Measurements from ENCODE around the gene CEACAM8.
"Not testable (repeated sequence)": the region's sequence is repeated elsewhere in the genome, so short reads cannot be mapped to it uniquely, and the experiment has no call there.

Gene CEACAM8

DNA sequence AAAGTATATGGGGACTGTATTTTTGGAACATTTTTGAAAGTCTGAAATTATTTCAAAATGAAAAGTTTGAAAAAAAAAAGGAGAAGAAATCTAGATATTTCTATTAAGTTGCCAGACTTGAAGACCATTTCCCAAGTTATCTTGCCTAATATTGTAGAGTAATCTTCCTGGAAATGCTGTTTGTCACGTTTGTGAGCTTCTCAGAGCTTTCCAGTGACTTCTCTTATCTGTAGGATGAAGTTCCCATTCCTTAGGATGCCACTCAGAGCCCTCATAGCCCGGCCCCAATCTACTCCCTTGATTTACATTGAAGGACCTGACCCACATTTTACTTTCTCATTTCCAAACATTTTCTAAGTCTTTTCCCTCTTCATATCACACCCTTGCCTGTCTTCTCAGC is 23.6 kb downstream of the CEACAM8 start:
- DNase-seq = no peak

DNA sequence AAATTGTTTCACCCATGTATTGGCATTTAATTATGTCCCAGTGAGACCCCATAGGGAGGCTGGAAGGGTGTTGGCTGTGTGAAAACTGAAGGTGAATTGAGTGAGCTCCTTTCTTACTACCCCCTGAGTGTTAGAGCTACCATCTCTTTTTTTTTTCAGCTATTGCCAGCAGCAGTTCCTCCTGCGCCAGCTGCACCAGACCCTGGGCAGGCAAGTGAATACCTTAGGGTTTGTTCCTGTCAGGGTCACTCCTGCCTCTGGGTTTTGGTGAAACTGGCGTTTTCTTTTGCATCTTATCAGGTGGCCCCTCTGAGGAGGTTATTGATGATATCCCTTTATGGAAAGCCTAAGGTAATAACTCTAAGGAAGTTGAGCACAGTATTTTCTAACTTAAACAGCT is 25.5 kb downstream of the CEACAM8 start:
- no peak for DNase-seq

DNA sequence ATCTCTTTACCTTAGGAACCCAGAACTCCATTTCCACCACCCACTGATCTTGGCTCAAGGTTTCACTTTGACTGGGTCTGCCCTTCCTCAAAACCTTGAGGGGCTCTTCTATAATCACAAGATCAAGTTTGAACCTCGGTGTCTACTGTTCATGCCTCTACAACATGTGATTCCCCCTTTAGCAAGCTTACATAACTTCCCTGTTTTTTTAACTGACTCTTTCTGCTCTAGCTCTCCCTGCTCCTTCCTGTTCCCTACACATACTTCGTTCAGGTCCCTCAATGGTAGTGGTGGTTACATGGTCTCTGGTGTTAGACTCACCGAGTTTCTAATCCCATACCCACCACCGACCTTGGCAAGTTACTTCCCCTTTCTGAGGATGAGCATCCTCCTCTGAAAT is 26.7 kb downstream of the CEACAM8 start:
- no peak for DNase-seq

DNA sequence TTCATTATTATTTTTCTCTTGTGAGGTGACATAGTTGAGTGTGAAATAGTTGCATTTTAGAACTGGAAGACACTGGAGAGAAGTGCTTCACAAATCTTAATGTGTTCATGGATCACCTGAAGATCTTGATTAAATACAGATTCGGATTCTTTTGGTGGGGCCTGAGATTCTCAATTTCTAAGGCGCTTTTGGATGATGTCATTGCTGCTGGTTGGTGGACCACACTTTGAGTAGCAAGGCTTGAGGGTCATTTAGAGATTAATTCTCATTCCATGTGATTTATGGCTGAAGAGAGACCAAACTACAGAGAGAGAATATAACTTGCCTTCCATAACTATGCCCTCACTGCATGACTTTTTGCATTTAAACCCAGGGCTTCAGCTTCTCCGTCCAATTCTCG is 27.2 kb downstream of the CEACAM8 start:
- no peak for DNase-seq

DNA sequence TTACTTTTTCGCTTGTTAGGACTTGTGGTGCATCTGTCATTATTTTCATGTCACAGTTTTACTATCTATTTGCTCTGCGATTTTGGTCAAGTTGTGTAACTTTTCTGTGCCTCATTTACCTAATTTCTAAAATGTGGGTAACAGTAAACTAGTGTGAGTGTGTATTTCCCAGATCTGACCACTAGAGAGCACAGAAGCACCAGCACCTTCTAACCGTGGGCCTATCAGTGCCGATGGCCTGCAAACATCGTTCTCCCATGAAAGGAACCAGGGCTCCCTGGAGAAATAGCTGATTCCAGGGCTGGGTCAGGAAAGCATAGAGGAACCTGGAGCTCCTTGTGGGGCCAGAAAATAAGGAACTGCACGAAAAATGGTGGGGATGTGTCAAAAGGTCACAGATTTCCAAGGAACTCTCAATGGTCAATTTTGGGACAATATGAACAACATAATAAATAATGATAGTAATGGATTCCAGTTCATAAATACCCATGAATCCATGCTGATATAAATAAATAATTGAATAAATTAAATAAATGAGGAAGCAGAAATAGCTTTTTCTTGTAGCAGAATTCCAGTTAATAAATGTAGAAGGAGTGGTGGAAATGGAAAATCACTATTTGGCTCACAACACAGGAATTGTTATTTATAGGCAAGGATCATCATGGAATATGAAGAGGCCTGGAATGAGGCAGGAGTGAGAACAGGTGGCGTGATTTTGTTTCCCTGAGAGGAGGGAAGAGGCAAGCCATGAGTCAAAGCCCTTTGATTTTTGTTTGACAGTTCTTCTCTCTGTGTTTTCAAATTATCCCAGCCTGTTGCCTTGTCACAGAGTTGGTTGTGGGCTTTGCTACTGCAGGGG is 31.1 kb downstream of the CEACAM8 start:
- peak in 1 of 5 experiments; percentile 43 for DNase-seq

DNA sequence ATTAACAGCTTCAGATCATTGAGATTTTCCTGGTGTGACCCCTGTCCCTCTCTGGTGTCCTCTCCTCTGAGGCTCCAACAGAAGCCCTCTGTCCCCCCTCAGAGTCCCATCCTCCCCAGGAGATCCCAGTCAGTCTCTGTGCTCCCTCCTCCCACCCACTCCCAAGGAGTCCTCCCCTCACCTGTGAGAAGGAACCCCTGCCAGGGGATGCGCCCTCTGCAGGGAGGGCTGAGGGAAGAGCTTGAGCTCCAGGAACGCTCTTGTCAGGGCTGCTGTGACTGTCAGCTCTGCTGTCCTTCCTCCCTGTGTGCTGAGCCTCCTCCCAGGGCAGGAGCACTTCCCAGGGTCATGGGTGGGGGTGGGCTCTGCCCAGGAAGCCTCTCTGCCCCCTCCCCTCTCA is 33.2 kb downstream of the CEACAM8 start:
- no peak for DNase-seq

DNA sequence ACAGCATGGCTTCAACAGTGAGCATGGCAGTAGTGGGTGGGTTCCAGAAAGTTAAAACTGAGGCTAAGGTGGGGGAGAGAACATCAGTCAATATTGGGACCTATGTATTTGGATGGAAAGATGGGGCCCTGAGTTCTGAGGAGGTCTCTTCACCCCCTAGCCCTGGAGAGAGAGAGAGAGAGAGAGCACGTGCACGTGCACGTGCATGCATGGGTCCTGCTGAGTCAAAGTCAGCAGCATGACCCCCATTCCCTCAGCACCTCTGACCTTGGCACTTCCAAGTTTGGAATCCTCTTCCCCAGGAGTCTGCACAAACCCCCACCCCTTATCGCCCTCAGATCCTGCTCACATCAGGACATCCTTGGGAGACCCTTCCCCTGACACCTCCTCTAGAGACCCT is 34.0 kb downstream of the CEACAM8 start:
- no peak for DNase-seq

DNA sequence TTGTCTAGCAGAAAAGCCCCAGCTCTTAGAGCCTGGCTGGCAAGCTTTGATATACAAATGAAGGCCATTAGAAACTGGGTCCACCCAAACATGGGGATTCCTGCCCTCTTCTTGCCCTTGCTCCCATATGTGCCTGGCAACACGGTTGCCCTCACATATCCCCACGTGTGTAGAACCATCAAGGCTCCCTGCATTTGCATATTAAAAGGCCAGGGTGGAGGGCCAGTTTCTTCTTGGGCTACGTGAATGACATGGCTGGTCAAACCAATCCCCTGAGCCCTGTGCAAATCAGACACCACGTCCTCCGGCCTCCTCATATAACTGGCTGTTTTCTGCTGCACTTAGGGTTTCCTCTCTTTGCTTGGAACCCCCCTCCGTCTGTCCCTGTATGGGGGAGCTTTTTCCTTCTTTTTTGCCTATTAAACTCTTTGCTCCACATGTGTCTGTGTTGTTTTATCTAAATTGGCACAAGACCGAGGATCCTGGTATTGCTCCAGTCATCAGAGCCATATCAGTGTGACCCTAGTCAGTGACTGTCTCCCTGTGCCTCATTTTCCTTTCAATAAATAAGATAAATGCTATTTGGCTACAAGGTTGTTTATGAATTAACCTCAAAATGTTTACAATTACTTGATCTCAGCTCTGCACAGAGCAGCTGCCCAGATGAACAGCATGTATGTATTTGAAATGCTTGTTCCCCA is 36.1 kb downstream of the CEACAM8 start:
- DNase-seq = no peak

DNA sequence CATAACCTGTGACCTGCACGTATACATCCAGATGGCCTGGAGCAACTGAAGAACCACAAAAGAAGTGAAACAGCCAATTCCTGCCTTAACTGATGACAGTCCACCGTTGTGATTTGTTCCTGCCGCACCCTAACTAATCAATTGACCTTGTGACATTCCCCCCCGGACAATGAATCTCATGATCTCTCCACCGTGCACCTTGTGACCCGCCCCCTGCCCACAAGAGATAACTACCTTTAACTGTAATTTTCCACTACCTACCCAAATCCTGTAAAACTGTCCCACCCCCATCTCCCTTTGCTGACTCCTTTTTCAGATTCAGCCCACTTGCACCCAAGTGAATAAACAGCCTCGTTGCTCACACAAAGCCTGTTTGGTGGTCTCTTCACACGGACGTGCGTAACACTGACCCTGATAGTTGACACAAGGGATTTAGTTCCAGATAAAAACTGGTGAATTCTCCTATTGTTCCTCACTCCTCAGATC is 37.3 kb downstream of the CEACAM8 start:
- DNase-seq = not testable (repeated sequence)

DNA sequence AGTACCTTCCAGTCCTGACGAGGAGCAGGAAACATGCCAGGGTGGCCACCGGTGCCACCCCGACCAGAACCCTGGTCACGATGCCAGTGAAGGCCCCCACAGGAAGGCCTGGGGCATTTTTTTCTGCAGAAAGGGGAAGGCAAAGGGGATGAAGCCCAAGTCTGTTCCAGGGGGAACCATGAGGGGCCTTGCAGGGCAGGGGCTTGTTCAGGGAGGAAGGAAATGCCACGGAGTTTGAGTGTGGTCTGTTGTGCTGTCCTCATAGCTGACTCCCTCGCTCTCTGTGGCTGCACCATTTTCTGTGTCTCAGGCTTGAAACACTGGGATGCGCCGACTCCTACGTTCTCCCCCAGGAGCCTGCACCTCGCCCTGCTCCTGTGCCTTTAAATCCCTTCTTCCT is 38.9 kb downstream of the CEACAM8 start:
- DNase-seq = no peak

DNA sequence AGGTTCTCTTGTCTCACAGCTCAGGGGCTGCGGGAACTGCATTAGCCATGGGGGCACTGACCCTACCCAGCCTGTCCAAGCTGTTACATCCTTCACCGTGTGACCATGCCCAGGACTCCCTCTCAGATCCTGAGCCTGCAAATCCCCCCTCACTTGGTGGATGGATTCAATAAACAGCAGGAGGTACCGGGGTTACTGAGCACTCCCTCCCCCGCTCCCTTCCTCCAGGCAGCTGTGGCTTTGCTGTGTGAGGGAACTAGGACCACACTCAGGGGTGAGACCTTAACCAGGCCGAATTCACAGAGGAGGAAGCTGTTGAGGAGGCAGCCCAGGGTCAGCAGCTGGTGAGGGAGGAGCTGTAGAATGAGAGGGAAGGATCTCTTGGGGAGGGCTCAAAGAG is 39.4 kb downstream of the CEACAM8 start:
- no peak for DNase-seq

DNA sequence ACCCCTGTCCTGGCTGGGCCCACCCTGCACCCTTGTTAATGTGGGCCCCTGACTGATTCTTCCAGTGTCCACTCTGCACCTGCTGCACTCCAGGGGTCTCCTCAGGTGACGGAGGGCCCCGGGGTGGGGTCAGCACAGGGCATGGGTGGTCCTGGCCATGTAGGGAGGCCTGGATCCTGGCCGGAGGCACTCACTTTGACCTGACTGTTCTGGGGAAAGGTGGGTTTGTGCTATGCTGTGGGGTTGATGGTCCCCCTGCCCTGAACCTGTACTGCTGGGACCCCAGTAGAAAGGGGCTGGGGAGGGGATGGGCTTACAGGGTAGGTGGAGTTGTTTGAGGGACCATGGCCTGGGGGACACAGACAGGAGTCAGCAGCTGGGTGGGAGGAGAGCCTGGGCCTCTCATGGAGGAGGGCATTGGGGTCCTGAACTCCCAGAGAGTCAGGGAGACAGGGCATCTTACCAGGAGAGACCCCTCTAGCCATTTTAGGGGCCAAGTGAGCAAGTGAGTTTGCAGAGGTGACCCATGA is 40.6 kb downstream of the CEACAM8 start:
- no peak for DNase-seq

DNA sequence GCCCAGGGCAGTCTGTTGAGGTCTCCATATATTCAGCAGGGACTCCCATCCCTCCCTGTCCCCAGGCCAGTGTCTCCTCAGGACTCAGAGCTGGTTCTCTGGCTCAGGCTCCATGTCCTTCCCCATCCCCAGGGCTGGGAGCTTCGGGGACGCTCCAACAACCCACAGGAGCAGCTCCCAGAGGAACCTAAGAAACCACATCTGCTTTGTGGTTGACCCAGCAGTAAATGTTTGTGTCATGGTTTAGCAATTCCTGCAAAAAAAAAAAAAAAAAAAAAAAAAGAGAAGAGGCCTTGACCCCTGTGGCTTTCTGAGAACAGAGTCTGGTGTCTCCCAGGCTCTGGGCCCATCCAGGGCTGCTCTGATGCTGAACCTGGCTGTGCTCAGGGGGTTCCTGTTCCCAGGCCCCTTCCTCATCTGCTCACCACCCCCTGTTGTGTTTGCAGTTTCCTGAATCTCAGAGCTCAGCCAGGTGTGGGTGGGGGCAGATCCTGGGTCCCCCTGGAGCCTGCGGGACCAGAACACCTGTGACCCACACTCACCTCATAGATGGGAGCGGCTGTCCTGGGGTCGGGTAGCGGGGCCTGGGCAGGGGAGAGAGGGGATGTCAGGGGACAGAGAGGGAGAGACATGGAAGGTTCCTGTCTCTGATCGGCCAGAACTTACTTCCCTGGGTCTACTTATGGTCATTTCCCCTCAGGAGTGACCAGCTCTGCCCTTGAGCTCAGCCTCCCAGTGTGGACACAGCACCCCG is 41.3 kb downstream of the CEACAM8 start:
- no peak for DNase-seq

DNA sequence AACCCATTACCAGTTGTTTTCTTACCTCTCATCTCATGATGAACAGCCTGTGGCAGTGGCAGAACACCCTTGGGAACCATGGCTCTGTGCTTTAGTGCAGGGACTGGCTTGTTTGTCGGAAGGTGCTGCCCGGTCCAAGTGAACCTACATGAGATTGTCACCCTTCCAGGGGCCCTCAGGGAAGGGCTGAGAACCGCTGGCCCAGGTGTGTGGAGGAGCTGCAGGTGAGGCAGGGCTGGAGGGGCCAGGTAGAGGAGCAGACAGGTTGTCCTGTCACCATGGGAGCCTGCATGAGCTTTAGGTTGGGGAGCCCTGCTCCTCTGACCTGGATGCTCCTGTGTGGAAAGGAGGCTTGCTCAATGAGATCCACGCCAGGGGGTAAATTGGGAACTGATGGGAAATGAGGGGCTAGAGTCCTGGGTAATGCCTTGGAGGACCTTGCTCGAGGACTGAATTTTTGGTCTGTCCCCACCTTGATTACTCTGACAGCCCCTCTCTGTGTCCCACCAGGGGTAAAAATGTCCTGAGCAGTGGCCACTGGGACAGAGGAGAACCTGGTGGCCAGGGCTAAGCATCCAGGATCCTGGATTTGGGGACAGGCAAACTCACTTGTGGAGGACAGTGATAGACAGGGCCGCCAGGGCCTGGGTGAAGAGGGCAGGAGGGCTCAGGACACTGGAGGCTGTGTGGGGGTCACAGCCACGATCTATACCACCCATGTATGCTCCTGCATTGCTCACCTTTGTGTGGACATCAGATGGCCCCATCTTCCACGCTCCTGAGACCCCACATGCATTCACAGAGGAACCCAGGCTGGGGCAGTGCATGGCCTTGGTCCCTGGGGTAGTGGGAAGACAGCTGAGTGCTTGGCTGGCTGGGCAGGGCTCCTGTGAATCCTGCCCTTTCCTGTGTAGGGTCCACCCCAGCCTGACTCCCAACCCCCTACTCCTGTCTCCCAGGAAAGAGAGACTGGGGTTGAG is 42.3 kb downstream of the CEACAM8 start:
- DNase-seq = no peak

DNA sequence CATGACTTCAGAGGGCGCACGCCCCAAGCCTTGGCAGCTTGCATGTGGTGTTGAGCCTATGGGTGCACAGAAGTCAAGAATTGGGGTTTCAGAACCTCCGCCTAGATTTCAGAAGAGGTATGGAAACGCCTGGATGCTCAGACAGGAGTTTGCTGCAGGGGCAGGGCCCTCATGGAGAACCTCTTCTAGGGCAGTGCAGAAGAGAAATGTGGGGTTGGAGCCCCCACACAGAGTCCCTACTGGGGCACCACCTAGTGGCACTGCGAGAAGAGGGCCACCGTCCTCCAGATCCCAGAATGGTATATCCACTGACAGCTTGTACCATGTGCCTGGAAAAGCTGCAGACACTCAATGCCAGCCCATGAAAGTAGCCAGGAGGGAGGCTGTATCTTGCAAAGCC is 44.2 kb downstream of the CEACAM8 start:
- DNase-seq = not testable (repeated sequence)

DNA sequence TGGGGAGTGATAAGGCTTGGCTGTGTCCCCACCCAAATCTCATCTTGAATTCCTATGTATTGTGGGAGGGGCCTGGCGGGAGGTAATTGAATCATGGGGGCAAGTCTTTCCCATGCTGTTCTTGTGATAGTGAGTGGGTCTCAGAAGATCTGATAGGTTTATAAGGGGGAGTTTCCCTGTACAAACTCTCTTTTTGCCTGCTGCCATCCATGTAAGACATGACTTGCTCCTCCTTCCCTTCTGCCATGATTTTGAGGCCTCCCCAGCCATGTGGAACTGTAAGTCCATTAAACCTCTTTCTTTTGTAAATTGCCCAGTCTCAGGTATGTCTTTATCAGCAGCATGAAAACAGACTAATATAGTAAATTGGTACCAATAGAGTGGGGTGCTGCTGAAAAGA is 45.7 kb downstream of the CEACAM8 start:
- not testable (repeated sequence) for DNase-seq

DNA sequence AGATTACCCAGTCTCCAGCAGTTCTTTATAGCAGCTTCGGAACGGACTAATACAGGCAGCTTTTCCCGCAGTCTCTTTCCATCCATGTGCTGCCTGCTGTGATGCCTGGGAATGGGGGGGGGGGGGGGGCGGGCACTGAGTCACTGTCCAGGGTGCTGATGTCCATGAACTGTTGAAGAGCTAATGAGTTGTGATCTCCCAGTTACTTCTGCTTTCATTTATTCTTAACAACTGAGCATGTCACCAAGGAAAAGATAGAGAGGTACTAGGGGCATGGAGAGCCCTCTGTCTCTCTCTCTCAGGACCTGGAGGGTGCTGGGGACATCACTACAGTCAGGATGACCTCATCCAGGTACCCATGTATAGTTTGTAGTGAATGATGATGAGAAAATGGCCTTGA is 46.2 kb downstream of the CEACAM8 start:
- no peak for DNase-seq

DNA sequence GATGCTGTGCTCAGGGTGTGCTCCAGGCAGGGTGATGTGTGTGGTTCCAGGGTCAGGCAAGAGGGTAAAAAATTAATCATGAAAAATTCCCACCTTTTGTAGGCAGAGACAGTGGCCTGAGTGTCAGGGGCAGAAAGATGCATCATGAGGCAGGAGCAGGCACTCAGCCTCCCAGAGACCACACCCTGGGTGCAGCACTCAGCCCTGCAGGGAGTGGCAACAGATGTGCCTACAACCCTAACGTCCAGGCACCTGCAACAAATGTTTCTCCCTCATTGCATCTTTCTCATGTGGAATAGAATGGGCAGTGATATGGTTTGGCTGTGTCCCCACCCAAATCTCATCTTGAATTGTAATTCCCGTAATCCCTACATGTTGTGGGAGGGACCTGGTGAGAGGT is 46.8 kb downstream of the CEACAM8 start:
- DNase-seq = no peak

DNA sequence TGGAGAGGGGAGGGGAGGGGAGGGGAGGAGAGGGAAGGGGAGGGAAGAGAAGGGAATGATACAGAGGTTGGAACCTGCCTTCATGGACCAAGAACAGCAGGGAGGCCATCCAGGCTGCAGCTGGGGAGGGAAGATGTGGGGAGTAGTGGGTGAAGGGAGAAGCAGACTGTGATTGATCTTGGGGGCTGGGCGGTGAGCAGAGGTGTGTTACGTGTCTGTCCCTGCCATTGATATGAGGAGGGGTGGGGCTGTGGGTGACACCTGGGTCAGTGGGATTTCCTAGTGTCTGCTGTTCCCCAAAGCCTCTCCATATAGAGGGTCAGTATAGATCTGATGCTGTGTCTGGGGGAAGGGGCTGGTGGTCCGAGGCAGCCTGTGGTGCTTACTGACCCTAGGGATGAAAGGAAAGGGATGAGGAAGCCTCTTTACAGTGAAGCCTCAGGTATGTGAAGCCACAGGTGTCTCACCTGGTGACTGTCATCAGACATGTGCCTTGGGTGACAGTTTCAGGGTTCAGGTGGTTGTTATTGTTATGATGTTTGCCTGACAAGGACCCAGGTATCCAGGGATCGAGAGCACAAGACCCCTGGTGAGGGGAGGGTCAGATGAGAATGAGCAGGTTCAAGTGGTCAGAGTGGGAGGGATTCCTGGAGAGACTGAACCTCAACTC is 47.8 kb downstream of the CEACAM8 start:
- no peak for DNase-seq

DNA sequence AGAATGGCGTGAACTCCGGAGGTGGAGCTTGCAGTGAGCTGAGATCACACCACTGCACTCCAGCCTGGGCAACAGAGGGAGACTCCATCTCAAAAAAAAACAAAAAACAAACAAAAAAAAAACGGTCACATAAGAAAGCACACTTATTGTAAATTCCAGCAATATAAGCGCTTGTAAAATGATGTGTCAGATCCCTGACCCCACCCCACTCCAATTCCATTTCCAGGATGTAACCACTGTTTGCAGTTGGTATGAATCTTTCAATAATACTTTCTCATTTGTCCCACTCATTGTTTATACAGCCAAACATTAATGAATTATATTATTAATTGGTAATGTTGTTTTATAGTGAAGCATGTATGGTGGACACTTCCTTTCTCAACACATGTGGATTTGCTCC is 50.6 kb downstream of the CEACAM8 start:
- DNase-seq = no peak

DNA sequence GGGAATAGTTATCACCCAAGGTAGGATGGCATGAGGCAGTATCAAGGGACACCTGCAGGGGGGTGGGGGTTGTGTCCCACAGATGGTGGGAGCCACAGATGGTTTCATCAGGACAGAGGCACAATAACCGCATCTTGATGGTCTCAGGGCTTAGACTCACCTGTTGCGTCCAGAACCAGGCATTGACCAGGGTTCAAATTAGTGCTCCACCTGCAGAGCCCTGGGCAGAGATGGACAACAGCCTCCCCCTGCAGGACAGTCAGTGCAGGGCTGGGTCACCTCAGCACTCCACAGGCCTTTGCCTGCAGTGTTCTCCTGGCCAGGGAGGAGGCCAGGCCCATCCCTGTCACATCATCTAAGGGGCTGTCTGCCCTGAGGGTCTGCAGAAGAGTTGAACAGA is 51.9 kb downstream of the CEACAM8 start:
- DNase-seq = no peak

Data from T-helper 2 cell (primary cell).